B cell (primary cell): ENCODE results near the gene SFTPB. TPM values are rescaled to one million over a fixed set of nuclear protein-coding genes. Genes with fewer than 3 reads are reported as not detected.

Experiments used
- ATAC-seq: fragments of 200-7000 bp; cut with Tn5 transposase; one replicate; pipeline ENCODE4 v1.10.0; 2021; ENCODE audit warnings: low read depth, mild to moderate bottlenecking, moderate number of reproducible peaks, moderate library complexity
- CTCF ChIA-PET: fragments of 350-600 bp; sonication (Branson Sonifier 250); formaldehyde crosslinking; loops from one replicate; lab custom pipeline; 2021; ENCODE audit warnings: antibody characterized with exemption, inconsistent platforms; lab: Charles Lee
- POLR2A ChIA-PET: fragments of 350-600 bp; sonication (Branson Sonifier 250); formaldehyde crosslinking; loops from one replicate; lab custom pipeline; 2021; ENCODE audit warnings: antibody characterized with exemption; lab: Charles Lee
- DNase-seq: peaks from one replicate; pipeline ENCODE4 v3.0.0; 2013
- H2AFZ ChIP-seq: 2 replicates; pipeline ENCODE4 v1.6.1; 2012; ENCODE audit warnings: mild to moderate bottlenecking, low read depth, low read length; ENCODE audit not compliant: insufficient read depth, poor library complexity, severe bottlenecking
- H3K27ac ChIP-seq, 2 donors: 1 replicate in 1 of 2; 2 replicates in 1 of 2; pipeline ENCODE4 v1.5.1; 2012 to 2013; ENCODE audit warnings: low read length in 2 of 2, mild to moderate bottlenecking in 2 of 2, moderate library complexity in 1 of 2
- H3K27me3 ChIP-seq, 4 experiments: fragments of 200-600 bp in 1 of 4; sonication (generic) in 1 of 4; replicated peaks in 1 of 4; 1 replicate in 2 of 4; 2 replicates in 2 of 4; pipeline versions ENCODE4 v1.6.1 to v1.7.0; 2013 to 2016; ENCODE audit warnings: low read length in 3 of 4, mild to moderate bottlenecking in 2 of 4, mixed read lengths in 1 of 4, moderate library complexity in 1 of 4; ENCODE audit not compliant: insufficient read depth in 4 of 4, control insufficient read depth in 3 of 4; ENCODE audit errors: control extremely low read depth in 1 of 4
- H3K36me3 ChIP-seq, 2 experiments: replicated peaks in 1 of 2; 1 replicate in 1 of 2; 2 replicates in 1 of 2; pipeline versions ENCODE4 v1.6.1 to v1.7.1; 2013; ENCODE audit warnings: low read length in 1 of 2; ENCODE audit not compliant: insufficient read depth in 2 of 2, control insufficient read depth in 1 of 2; ENCODE audit errors: control extremely low read depth in 1 of 2, extremely low read depth in 1 of 2
- H3K4me1 ChIP-seq, 2 donors: fragments of 200-600 bp in 1 of 2; sonication (generic) in 1 of 2; 1 replicate in 1 of 2; 2 replicates in 1 of 2; pipeline versions ENCODE4 v1.5.1 to v1.6.1; 2013 to 2017; ENCODE audit warnings: low read length in 2 of 2; ENCODE audit not compliant: control insufficient read depth in 2 of 2, insufficient read depth in 2 of 2
- H3K4me2 ChIP-seq: replicated peaks from 2 replicates; pipeline ENCODE3; 2012; ENCODE audit warnings: mild to moderate bottlenecking, low read depth, low read length; ENCODE audit not compliant: poor library complexity, severe bottlenecking
- H3K4me3 ChIP-seq, 5 experiments: fragments of 200-600 bp in 1 of 5; sonication (generic) in 1 of 5; 1 replicate in 3 of 5; 2 replicates in 2 of 5; pipeline versions ENCODE4 v1.5.1 to v1.7.0; 2011 to 2016; ENCODE audit warnings: low read length in 4 of 5, mild to moderate bottlenecking in 4 of 5, low read depth in 2 of 5, control low read depth in 1 of 5, moderate library complexity in 1 of 5; ENCODE audit not compliant: insufficient read depth in 1 of 5; ENCODE audit errors: control extremely low read depth in 1 of 5, extremely low read depth in 1 of 5
- H3K79me2 ChIP-seq: fragments of 200-600 bp; sonication (generic); one replicate; pipeline ENCODE4 v1.6.0; 2016; ENCODE audit warnings: low read length; ENCODE audit not compliant: control insufficient read depth, insufficient read depth
- H3K9ac ChIP-seq: fragments of 200-600 bp; sonication (generic); 2 replicates; pipeline ENCODE4 v1.6.1; 2017; ENCODE audit warnings: mild to moderate bottlenecking, low read length, moderate library complexity
- H3K9me3 ChIP-seq, 3 donors: one replicate each; pipeline versions ENCODE4 v1.6.1 to v1.7.1; 2013; ENCODE audit warnings: low read length in 2 of 3; ENCODE audit not compliant: control insufficient read depth in 2 of 3, insufficient read depth in 1 of 3; ENCODE audit errors: control extremely low read depth in 1 of 3
- H4K20me1 ChIP-seq: 2 replicates; pipeline ENCODE4 v1.6.0; 2012; ENCODE audit warnings: mild to moderate bottlenecking, low read length; ENCODE audit not compliant: insufficient read depth, control insufficient read depth, poor library complexity, severe bottlenecking
- H3K27ac Mint-ChIP-seq: one replicate; pipeline ENCODE4 v1.8.0; 2021; ENCODE audit warnings: mixed read lengths
- H3K27me3 Mint-ChIP-seq: one replicate; pipeline ENCODE4 v1.8.0; 2021; ENCODE audit warnings: mixed read lengths
- H3K4me1 Mint-ChIP-seq: one replicate; pipeline ENCODE4 v1.8.0; 2021; ENCODE audit warnings: mixed read lengths
- H3K4me3 Mint-ChIP-seq: one replicate; pipeline ENCODE4 v1.8.0; 2021; ENCODE audit warnings: mixed read lengths
- H3K9me3 Mint-ChIP-seq: one replicate; pipeline ENCODE4 v1.8.0; 2022; ENCODE audit warnings: mixed read lengths; ENCODE audit not compliant: insufficient read depth
- EZH2 ChIP-seq: IDR thresholded peaks from 2 replicates; pipeline ENCODE4 v1.6.1; 2012; ENCODE audit warnings: borderline replicate concordance, low read depth, mild to moderate bottlenecking, moderate library complexity, low read length; ENCODE audit not compliant: insufficient read depth, poor library complexity, severe bottlenecking
- WGBS: methylation state at CpG from one replicate; pipeline ENCODE4 v1.1.5; 2013; ENCODE audit warnings: missing lambda C conversion rate; ENCODE audit not compliant: insufficient coverage; 5-methylcytosine and 5-hydroxymethylcytosine counted together
- intact Hi-C: fragments of 100-400 bp; cut with micrococcal nuclease; formaldehyde crosslinking; loops from one replicate; pipeline ENCODE4 v1.10.0; 2022
- polyA plus RNA-seq: library from polyadenylated mRNA; depleted of rRNA; stranded (reverse); fragments of >200 nt; gene quantifications from 2 replicates; pipeline ENCODE4 v1.2.3, GENCODE V29; 2012
- total RNA-seq, 2 donors: library from RNA; stranded (reverse); fragments of 120-200 nt in 1 of 2; gene quantifications; 1 replicate in 1 of 2; 2 replicates in 1 of 2; pipeline versions ENCODE4 v1.2.3 to v1.2.4, GENCODE V29; 2013 to 2022
- TF ChIP-seq, protein P1 (sequence below): fragments of 200-600 bp; IDR thresholded peaks from one replicate; pipeline ENCODE4 v1.8.0; 2022; ENCODE audit warnings: antibody characterized with exemption, mild to moderate bottlenecking

The SFTPB gene
- total and polyA plus RNA-seq, 2 donors (not counting 1 experiment from before 2014, with no cell fraction given), result not detected

DNA sequence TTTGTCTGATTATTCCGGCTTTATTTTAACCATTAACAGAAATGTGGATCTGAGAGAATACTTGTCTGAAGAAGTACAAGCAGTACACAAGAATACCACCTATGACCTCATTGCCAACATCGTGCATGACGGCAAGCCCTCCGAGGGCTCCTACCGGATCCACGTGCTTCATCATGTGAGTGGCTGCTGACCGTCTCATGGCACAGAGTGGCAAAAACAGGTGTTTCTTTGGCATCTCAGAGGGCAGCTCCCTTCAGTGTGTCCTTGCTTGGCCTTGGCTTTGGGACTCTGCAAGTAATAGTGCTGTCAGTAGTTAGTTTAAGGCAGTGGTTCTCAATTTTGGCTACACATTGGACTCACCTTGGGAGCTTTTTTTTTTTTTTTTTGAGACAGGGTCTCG, 23.1 kb downstream of the SFTPB start:
- Histone ChIP-seq H3K4me1 (peaks cover 18 to 26% of the 10 kb centered on the region in 2 donors), H2AFZ (no peak overlapping the region), H3K4me3 (no peak overlapping the region), H3K79me2 (peaks cover 7% of the 10 kb centered on the region), H3K27me3 (no peaks in the 10 kb centered on the region), H4K20me1 (peaks cover 29% of the 10 kb centered on the region), H3K9me3 (no peaks in the 10 kb centered on the region), H3K36me3 (peaks cover 10 to 93% of the 10 kb centered on the region in 2 experiments), H3K27ac (no peak overlapping the region), H3K4me2 (no peak overlapping the region), H3K9ac (no peak overlapping the region)
- Mint-ChIP-seq H3K4me3 (no peak overlapping the region), H3K4me1 (peaks cover 22% of the 10 kb centered on the region), H3K27ac (no peak overlapping the region), H3K9me3 (no peaks in the 10 kb centered on the region), H3K27me3 (no peaks in the 10 kb centered on the region)
- no peak for DNase-seq
- ChIA-PET POLR2A (no interaction called here), CTCF (interaction anchor here (3.0 to 4.1 kb wide), 2 partner anchors 9 to 63 kb away, joined by 10 to 22 read pairs; no protein-coding TSS in a partner anchor)
- over 99% methylated on average over 6 of the region's 8 CpGs for WGBS
- intact Hi-C loops, result no loop called here
- ATAC-seq, result no peak
- TF ChIP-seq, protein P1, sequence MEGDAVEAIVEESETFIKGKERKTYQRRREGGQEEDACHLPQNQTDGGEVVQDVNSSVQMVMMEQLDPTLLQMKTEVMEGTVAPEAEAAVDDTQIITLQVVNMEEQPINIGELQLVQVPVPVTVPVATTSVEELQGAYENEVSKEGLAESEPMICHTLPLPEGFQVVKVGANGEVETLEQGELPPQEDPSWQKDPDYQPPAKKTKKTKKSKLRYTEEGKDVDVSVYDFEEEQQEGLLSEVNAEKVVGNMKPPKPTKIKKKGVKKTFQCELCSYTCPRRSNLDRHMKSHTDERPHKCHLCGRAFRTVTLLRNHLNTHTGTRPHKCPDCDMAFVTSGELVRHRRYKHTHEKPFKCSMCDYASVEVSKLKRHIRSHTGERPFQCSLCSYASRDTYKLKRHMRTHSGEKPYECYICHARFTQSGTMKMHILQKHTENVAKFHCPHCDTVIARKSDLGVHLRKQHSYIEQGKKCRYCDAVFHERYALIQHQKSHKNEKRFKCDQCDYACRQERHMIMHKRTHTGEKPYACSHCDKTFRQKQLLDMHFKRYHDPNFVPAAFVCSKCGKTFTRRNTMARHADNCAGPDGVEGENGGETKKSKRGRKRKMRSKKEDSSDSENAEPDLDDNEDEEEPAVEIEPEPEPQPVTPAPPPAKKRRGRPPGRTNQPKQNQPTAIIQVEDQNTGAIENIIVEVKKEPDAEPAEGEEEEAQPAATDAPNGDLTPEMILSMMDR, result no peak
- no peak for TF ChIP-seq EZH2

DNA sequence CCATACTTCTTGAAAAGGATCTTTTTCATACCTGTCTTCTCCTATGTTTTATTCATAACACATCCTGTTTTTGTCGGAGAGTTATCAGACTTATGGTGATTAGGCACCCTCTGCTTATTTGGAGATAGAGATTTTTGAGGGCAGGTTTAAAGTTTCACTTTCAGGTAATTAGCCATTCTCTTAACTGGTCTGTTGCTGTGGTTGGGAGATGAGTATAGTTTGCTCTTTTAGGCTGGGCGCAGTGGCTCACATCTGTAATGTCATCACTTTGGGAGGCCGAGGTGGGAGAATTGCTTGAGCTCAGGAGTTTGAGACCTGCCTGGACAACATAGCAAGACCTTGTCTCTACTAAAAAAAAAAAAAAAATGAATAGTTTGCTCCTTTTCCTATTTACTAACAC, 25.3 kb downstream of the SFTPB start:
- ChIA-PET POLR2A (no interaction called here), CTCF (interaction anchor here (0.7 to 4.1 kb wide), 2 partner anchors 6 to 269 kb away, joined by 3 to 22 read pairs; no protein-coding TSS in a partner anchor)
- TF ChIP-seq EZH2, result no peak
- TF ChIP-seq, protein P1, result no peak
- no peak for DNase-seq
- no peak overlapping the region for H2AFZ ChIP-seq
- Mint-ChIP-seq H3K9me3 (no peaks in the 10 kb centered on the region), H3K27ac (no peak overlapping the region), H3K4me1 (peaks cover 5% of the 10 kb centered on the region), H3K27me3 (no peaks in the 10 kb centered on the region), H3K4me3 (no peak overlapping the region)
- peaks cover 10 to 93% of the 10 kb centered on the region in 2 experiments for H3K36me3 ChIP-seq
- peaks cover 16% of the 10 kb centered on the region for H4K20me1 ChIP-seq
- no peaks in the 10 kb centered on the region for H3K27me3 ChIP-seq
- no peak overlapping the region for H3K4me3 ChIP-seq
- intact Hi-C loops, result no loop called here
- H3K27ac ChIP-seq, result no peak overlapping the region
- WGBS, result no CpG with 5 or more reads among the region's 3 CpGs
- peaks cover 17% of the 10 kb centered on the region for H3K79me2 ChIP-seq
- H3K9ac ChIP-seq, result no peak overlapping the region
- H3K4me1 ChIP-seq, result peaks cover 6 to 9% of the 10 kb centered on the region in 2 donors
- no peaks in the 10 kb centered on the region for H3K9me3 ChIP-seq
- no peak for ATAC-seq
- no peak overlapping the region for H3K4me2 ChIP-seq
